ENCODE measurements around the gene C1S.

GRCh38 chr12:7023114-7023513 is 37.4 kb upstream of the C1S start:
- TF ChIP-seq, protein P1, sequence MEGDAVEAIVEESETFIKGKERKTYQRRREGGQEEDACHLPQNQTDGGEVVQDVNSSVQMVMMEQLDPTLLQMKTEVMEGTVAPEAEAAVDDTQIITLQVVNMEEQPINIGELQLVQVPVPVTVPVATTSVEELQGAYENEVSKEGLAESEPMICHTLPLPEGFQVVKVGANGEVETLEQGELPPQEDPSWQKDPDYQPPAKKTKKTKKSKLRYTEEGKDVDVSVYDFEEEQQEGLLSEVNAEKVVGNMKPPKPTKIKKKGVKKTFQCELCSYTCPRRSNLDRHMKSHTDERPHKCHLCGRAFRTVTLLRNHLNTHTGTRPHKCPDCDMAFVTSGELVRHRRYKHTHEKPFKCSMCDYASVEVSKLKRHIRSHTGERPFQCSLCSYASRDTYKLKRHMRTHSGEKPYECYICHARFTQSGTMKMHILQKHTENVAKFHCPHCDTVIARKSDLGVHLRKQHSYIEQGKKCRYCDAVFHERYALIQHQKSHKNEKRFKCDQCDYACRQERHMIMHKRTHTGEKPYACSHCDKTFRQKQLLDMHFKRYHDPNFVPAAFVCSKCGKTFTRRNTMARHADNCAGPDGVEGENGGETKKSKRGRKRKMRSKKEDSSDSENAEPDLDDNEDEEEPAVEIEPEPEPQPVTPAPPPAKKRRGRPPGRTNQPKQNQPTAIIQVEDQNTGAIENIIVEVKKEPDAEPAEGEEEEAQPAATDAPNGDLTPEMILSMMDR (IDR thresholded peaks at IDR 0.05) = no peak
- TF ChIP-seq POLR2A (IDR thresholded peaks at IDR 0.05) = no peak
